ENCODE data around the gene ZNF341.

- TF ChIP-seq, protein P1, sequence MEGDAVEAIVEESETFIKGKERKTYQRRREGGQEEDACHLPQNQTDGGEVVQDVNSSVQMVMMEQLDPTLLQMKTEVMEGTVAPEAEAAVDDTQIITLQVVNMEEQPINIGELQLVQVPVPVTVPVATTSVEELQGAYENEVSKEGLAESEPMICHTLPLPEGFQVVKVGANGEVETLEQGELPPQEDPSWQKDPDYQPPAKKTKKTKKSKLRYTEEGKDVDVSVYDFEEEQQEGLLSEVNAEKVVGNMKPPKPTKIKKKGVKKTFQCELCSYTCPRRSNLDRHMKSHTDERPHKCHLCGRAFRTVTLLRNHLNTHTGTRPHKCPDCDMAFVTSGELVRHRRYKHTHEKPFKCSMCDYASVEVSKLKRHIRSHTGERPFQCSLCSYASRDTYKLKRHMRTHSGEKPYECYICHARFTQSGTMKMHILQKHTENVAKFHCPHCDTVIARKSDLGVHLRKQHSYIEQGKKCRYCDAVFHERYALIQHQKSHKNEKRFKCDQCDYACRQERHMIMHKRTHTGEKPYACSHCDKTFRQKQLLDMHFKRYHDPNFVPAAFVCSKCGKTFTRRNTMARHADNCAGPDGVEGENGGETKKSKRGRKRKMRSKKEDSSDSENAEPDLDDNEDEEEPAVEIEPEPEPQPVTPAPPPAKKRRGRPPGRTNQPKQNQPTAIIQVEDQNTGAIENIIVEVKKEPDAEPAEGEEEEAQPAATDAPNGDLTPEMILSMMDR (IDR thresholded peaks at IDR 0.05; ENCODE audit: borderline replicate concordance, extremely low read depth, low read length, poor library complexity, severe bottlenecking) = no peak
- no peak for TF ChIP-seq EZH2 (IDR thresholded peaks at IDR 0.05; ENCODE audit: borderline replicate concordance, low read depth, low read length, severe bottlenecking)
Measured at GRCh38 chr20:33788351-33789049, 56.7 kb downstream of the ZNF341 start.

Data from DND-41 (cell line).